H1 (cell line): ENCODE measurements around the gene PHC2. TPM values are rescaled to one million over a fixed set of nuclear protein-coding genes. Genes with fewer than 3 reads are reported as not detected.

Experiments used
- CTCF ChIA-PET: fragments of 300-600 bp; sonication (Branson Sonifier 250); formaldehyde crosslinking; loops from one replicate; lab custom pipeline; 2021; ENCODE audit not compliant: partially characterized antibody; lab: Charles Lee
- POLR2A ChIA-PET: fragments of 300-600 bp; sonication (Branson Sonifier 250); formaldehyde crosslinking; loops from one replicate; lab custom pipeline; 2021; ENCODE audit warnings: inconsistent platforms; ENCODE audit not compliant: partially characterized antibody; lab: Charles Lee
- DNase-seq, 2 experiments: peaks; one replicate each; pipeline versions ENCODE4 v3.0.0 to v3.0.0-alpha.2; 2010 to 2022; ENCODE audit warnings: low spot score in 2 of 2, low read depth in 1 of 2, mixed read lengths in 1 of 2
- FAIRE-seq: peaks from 2 replicates; lab custom pipeline; 2011; peaks lifted over from hg19 to GRCh38; lab: Jason Lieb, UNC
- H2AFZ ChIP-seq: 2 replicates; pipeline ENCODE4 v1.8.1; 2012; ENCODE audit warnings: low read length, inconsistent platforms
- H2AK5ac ChIP-seq: 2 replicates; pipeline ENCODE4 v1.6.1; 2013; ENCODE audit warnings: low read depth, low read length
- H2BK120ac ChIP-seq: replicated peaks from 2 replicates; pipeline ENCODE3; 2013; ENCODE audit warnings: low read depth, low read length, inconsistent platforms
- H2BK12ac ChIP-seq: 2 replicates; pipeline ENCODE4 v1.6.1; 2013; ENCODE audit warnings: low read depth, low read length
- H2BK15ac ChIP-seq: 2 replicates; pipeline ENCODE4 v1.6.1; 2013; ENCODE audit warnings: low read length
- H2BK20ac ChIP-seq: 2 replicates; pipeline ENCODE4 v1.6.1; 2013; ENCODE audit warnings: low read length
- H2BK5ac ChIP-seq: 2 replicates; pipeline ENCODE4 v1.6.1; 2013; ENCODE audit warnings: low read depth, low read length
- H3K14ac ChIP-seq: 2 replicates; pipeline ENCODE4 v1.6.1; 2013; ENCODE audit warnings: inconsistent platforms; ENCODE audit not compliant: insufficient read length
- H3K18ac ChIP-seq: 2 replicates; pipeline ENCODE4 v1.6.1; 2013; ENCODE audit warnings: low read length; ENCODE audit errors: extremely low read depth
- H3K23ac ChIP-seq: 2 replicates; pipeline ENCODE4 v1.6.1; 2013; ENCODE audit warnings: inconsistent platforms; ENCODE audit not compliant: insufficient read length
- H3K23me2 ChIP-seq: 2 replicates; pipeline ENCODE4 v1.6.1; 2013; ENCODE audit warnings: low read depth, low read length
- H3K27ac ChIP-seq: 2 replicates; pipeline ENCODE4 v1.6.1; 2011; ENCODE audit warnings: low read depth, low read length, inconsistent platforms
- H3K27me3 ChIP-seq, 4 experiments: replicated peaks in 1 of 4; 1 replicate in 1 of 4; 2 replicates in 3 of 4; pipeline versions ENCODE4 v1.6.1 to v1.8.1; 2011 to 2013; ENCODE audit warnings: low read length in 3 of 4, mild to moderate bottlenecking in 3 of 4, inconsistent platforms in 2 of 4, mixed read lengths in 2 of 4, moderate library complexity in 1 of 4; ENCODE audit not compliant: control insufficient read depth in 3 of 4, insufficient read depth in 3 of 4; ENCODE audit errors: extremely low read depth in 1 of 4
- H3K36me3 ChIP-seq, 4 experiments: 2 replicates each; pipeline versions ENCODE4 v1.6.1 to v1.8.1; 2011 to 2013; ENCODE audit warnings: mild to moderate bottlenecking in 4 of 4, low read length in 3 of 4, moderate library complexity in 2 of 4, control low read depth in 1 of 4, inconsistent platforms in 1 of 4; ENCODE audit not compliant: insufficient read depth in 4 of 4, control insufficient read depth in 2 of 4
- H3K4ac ChIP-seq: replicated peaks from 2 replicates; pipeline ENCODE3; 2013; ENCODE audit warnings: low read length, low read depth, mixed read lengths, inconsistent platforms; ENCODE audit not compliant: insufficient read length
- H3K4me1 ChIP-seq, 4 experiments: replicated peaks in 1 of 4; 1 replicate in 1 of 4; 2 replicates in 3 of 4; pipeline versions ENCODE4 v1.6.1 to v1.8.1; 2011 to 2013; ENCODE audit warnings: low read length in 3 of 4, inconsistent platforms in 2 of 4, mixed read lengths in 1 of 4; ENCODE audit not compliant: insufficient read depth in 4 of 4, control insufficient read depth in 3 of 4
- H3K4me2 ChIP-seq, 2 experiments: 2 replicates each; pipeline versions ENCODE4 v1.6.1 to v1.8.1; 2011 to 2013; ENCODE audit warnings: low read depth in 2 of 2, low read length in 2 of 2, control low read depth in 1 of 2, inconsistent platforms in 1 of 2, mild to moderate bottlenecking in 1 of 2; ENCODE audit not compliant: insufficient read depth in 1 of 2
- H3K4me3 ChIP-seq, 4 experiments: fragments of 200-600, 300-600 bp in 1 of 4; sonication (generic), shearing (Covaris generic), sonication (Bioruptor Twin) in 1 of 4; 2 replicates each; pipeline versions ENCODE4 v1.5.1 to v1.8.1; 2011 to 2016; ENCODE audit warnings: low read length in 4 of 4, low read depth in 3 of 4, control low read depth in 2 of 4, inconsistent platforms in 2 of 4, mild to moderate bottlenecking in 2 of 4, mixed read lengths in 1 of 4, moderate library complexity in 1 of 4; ENCODE audit not compliant: insufficient read depth in 2 of 4; ENCODE audit errors: extremely low read depth in 1 of 4
- H3K56ac ChIP-seq: replicated peaks from 2 replicates; pipeline ENCODE3; 2013; ENCODE audit warnings: low read depth, mild to moderate bottlenecking, mixed read lengths, low read length, inconsistent platforms; ENCODE audit not compliant: insufficient read length
- H3K79me1 ChIP-seq: 2 replicates; pipeline ENCODE4 v1.6.1; 2013; ENCODE audit warnings: low read depth, low read length, control low read depth
- H3K79me2 ChIP-seq, 2 experiments: 2 replicates each; pipeline versions ENCODE4 v1.6.1 to v1.8.1; 2012 to 2013; ENCODE audit warnings: low read length in 2 of 2, mild to moderate bottlenecking in 2 of 2, inconsistent platforms in 1 of 2; ENCODE audit not compliant: insufficient read depth in 2 of 2, control insufficient read depth in 1 of 2
- H3K9ac ChIP-seq, 4 experiments: replicated peaks in 1 of 4; 1 replicate in 1 of 4; 2 replicates in 3 of 4; pipeline versions ENCODE4 v1.6.1 to v1.8.1; 2011 to 2013; ENCODE audit warnings: low read depth in 3 of 4, low read length in 3 of 4, control low read depth in 2 of 4, mild to moderate bottlenecking in 2 of 4, moderate library complexity in 2 of 4, inconsistent platforms in 1 of 4; ENCODE audit errors: extremely low read depth in 1 of 4
- H3K9me3 ChIP-seq, 2 experiments: 2 replicates each; pipeline versions ENCODE4 v1.6.1 to v1.8.1; 2012 to 2013; ENCODE audit warnings: mild to moderate bottlenecking in 2 of 2, moderate library complexity in 2 of 2, control low read depth in 1 of 2, inconsistent platforms in 1 of 2, low read depth in 1 of 2, low read length in 1 of 2, mixed read lengths in 1 of 2; ENCODE audit not compliant: insufficient read depth in 2 of 2
- H4K20me1 ChIP-seq, 2 experiments: replicated peaks in 1 of 2; 2 replicates each; pipeline versions ENCODE3 to v1.8.1; 2011 to 2013; ENCODE audit warnings: inconsistent platforms in 2 of 2, low read length in 2 of 2, mild to moderate bottlenecking in 1 of 2; ENCODE audit not compliant: insufficient read depth in 2 of 2, control insufficient read depth in 1 of 2
- H4K5ac ChIP-seq: 2 replicates; pipeline ENCODE4 v1.6.1; 2013; ENCODE audit warnings: low read length, low read depth, mixed read lengths, inconsistent platforms; ENCODE audit not compliant: insufficient read length
- H4K8ac ChIP-seq: 2 replicates; pipeline ENCODE4 v1.8.0; 2013; ENCODE audit warnings: mild to moderate bottlenecking, moderate library complexity, low read length, inconsistent platforms; ENCODE audit not compliant: insufficient read depth; ENCODE audit errors: extremely low read depth
- H4K91ac ChIP-seq: replicated peaks from 2 replicates; pipeline ENCODE3; 2013; ENCODE audit warnings: low read length, mixed read lengths, inconsistent platforms; ENCODE audit not compliant: insufficient read length
- CBX8 ChIP-seq: fragments of 300-800, 300-1000 bp; sonication (generic); IDR thresholded peaks from 2 replicates; pipeline ENCODE4 v1.7.1; 2016; ENCODE audit warnings: low read depth, low read length, borderline replicate concordance
- USF2 ChIP-seq: IDR thresholded peaks from 2 replicates; pipeline ENCODE4 v1.6.1; 2011; ENCODE audit warnings: low read length, improper control_type of control experiment
- WGBS, 2 experiments: shearing (Covaris generic) in 1 of 2; methylation state at CpG; one replicate each; pipeline versions ENCODE4 v1.1.6 to v1.1.7; 2013 to 2015; ENCODE audit warnings: low lambda C conversion rate in 2 of 2, mixed read lengths in 2 of 2, inconsistent platforms in 1 of 2, low coverage in 1 of 2, missing lambda C conversion rate in 1 of 2; ENCODE audit not compliant: insufficient replicate concordance in 2 of 2, insufficient coverage in 1 of 2, insufficient read length in 1 of 2; ENCODE audit errors: extremely low coverage in 1 of 2, missing lambda C conversion rate in 1 of 2; 5-methylcytosine and 5-hydroxymethylcytosine counted together
- polyA plus RNA-seq, 7 experiments: library from polyadenylated mRNA; depleted of rRNA in 3 of 7; stranded (reverse) in 5 of 7; unstranded in 2 of 7; fragments of >200 nt in 5 of 7; fragments of 200-250 nt in 2 of 7; gene quantifications; 1 replicate in 5 of 7; 2 replicates in 1 of 7; 4 replicates in 1 of 7; pipeline versions ENCODE4 v1.2.1 to v1.2.3, GENCODE V29; 2011 to 2013; ENCODE audit warnings: missing spikeins in 2 of 7, mixed read lengths in 2 of 7
- total RNA-seq: library from RNA; stranded (reverse); fragmentation: NEBNext Ultra II Directional; extraction: Animal tissue kit (Norgen Biotek cat#: 25700); gene quantifications from 2 replicates; pipeline ENCODE4 v1.2.1, GENCODE V29; 2021
- TF ChIP-seq, protein P1 (sequence below), 3 experiments: IDR thresholded peaks; 1 replicate in 2 of 3; 2 replicates in 1 of 3; pipeline versions ENCODE4 v1.5.1 to v1.6.1; 2011; ENCODE audit warnings: low read length in 3 of 3, mild to moderate bottlenecking in 3 of 3, inconsistent platforms in 2 of 3, low read depth in 1 of 3, moderate library complexity in 1 of 3; ENCODE audit not compliant: insufficient read depth in 1 of 3; ENCODE audit errors: control extremely low read depth in 1 of 3

PHC2 gene
- total and polyA plus RNA-seq, 2 of the 8 experiments (the other 6 are each of a cell fraction or from before 2014, with no cell fraction given), result 5.6 to 14.2 TPM

- Histone ChIP-seq H4K8ac (no peak overlapping the region), H3K23me2 (peaks cover 3% of the 10 kb centered on the region; the same call in 1 of the 2 replicates), H3K79me1 (no peaks in the 10 kb centered on the region), H3K27me3 (peaks cover 5 to 23% (median 19%) of the 10 kb centered on the region in 4 experiments), H2BK20ac (no peak overlapping the region), H3K18ac (no peak overlapping the region), H3K9me3 (peaks cover 0 to 3% of the 10 kb centered on the region in 2 experiments; a peak in 1 of 4 replicates), H4K91ac (no peak overlapping the region), H3K4me2 (no peak overlapping the region), H4K5ac (no peak overlapping the region), H3K36me3 (no peaks in the 10 kb centered on the region), H3K4ac (no peak overlapping the region), H2BK120ac (no peak overlapping the region), H2AFZ (no peak overlapping the region), H3K27ac (no peak overlapping the region), H3K9ac (no peak overlapping the region), H3K4me1 (peaks cover 7 to 21% (median 14%) of the 10 kb centered on the region in 4 experiments), H3K14ac (no peak overlapping the region), H2BK5ac (no peak overlapping the region), H3K79me2 (no peaks in the 10 kb centered on the region), H2BK15ac (no peak overlapping the region), H2BK12ac (no peak overlapping the region), H2AK5ac (no peak overlapping the region), H3K23ac (no peak overlapping the region), H3K56ac (no peak overlapping the region), H3K4me3 (no peak overlapping the region), H4K20me1 (no peaks in the 10 kb centered on the region)
- no peak for FAIRE-seq
- ChIA-PET POLR2A (no interaction called here), CTCF (interaction anchor here (0.9 to 1.7 kb wide), 6 partner anchors 7 to 60 kb away, joined by 3 to 6 read pairs (median 3); no protein-coding TSS in a partner anchor)
- TF ChIP-seq, protein P1, sequence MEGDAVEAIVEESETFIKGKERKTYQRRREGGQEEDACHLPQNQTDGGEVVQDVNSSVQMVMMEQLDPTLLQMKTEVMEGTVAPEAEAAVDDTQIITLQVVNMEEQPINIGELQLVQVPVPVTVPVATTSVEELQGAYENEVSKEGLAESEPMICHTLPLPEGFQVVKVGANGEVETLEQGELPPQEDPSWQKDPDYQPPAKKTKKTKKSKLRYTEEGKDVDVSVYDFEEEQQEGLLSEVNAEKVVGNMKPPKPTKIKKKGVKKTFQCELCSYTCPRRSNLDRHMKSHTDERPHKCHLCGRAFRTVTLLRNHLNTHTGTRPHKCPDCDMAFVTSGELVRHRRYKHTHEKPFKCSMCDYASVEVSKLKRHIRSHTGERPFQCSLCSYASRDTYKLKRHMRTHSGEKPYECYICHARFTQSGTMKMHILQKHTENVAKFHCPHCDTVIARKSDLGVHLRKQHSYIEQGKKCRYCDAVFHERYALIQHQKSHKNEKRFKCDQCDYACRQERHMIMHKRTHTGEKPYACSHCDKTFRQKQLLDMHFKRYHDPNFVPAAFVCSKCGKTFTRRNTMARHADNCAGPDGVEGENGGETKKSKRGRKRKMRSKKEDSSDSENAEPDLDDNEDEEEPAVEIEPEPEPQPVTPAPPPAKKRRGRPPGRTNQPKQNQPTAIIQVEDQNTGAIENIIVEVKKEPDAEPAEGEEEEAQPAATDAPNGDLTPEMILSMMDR (IDR thresholded peaks at IDR 0.05; ENCODE audit: control extremely low read depth in 1 of 3, insufficient read depth in 1 of 3, low read depth in 1 of 3, low read length in 3 of 3), result no peak
- TF ChIP-seq USF2 (no peak), CBX8 (no peak)
- WGBS, 2 experiments, result 87% methylated on average over 3 of the region's 3 CpGs; no CpG with 5 or more reads in 1 of the 2 experiments
- no peak for DNase-seq
These were observed 71.9 kb downstream of the PHC2 start for GRCh38 chr1:33358795-33359503.
